Mucosa of descending colon (tissue), 3 donors: ENCODE data around the gene USP50. TPM values are rescaled to one million over a fixed set of nuclear protein-coding genes. Genes with fewer than 3 reads are reported as not detected.

Source experiments
- ATAC-seq: fragments of 200-7000 bp; cut with Tn5 transposase; one replicate; pipeline ENCODE4 v1.9.1; 2020; ENCODE audit warnings: mild to moderate bottlenecking, moderate library complexity
- DNase-seq, 3 donors: peaks; one replicate each; pipeline ENCODE4 v3.0.0-alpha.2; 2020
- H3K36me3 ChIP-seq: fragments of 200-600 bp; one replicate; pipeline ENCODE4 v1.8.0; 2021; ENCODE audit warnings: low read depth, mild to moderate bottlenecking
- H3K4me1 ChIP-seq: fragments of 200-600 bp; one replicate; pipeline ENCODE4 v1.8.0; 2021; ENCODE audit warnings: low read depth, mild to moderate bottlenecking
- H3K4me3 ChIP-seq: fragments of 200-600 bp; one replicate; pipeline ENCODE4 v1.8.0; 2021; ENCODE audit warnings: mild to moderate bottlenecking
- H3K9me3 ChIP-seq: fragments of 200-600 bp; one replicate; pipeline ENCODE4 v1.8.0; 2021; ENCODE audit warnings: mild to moderate bottlenecking
- CTCF ChIP-seq: fragments of 200-600 bp; IDR thresholded peaks from one replicate; pipeline ENCODE4 v1.8.0; 2022; ENCODE audit warnings: antibody characterized with exemption, mild to moderate bottlenecking
- intact Hi-C, 2 donors: fragments of 100-400 bp; cut with DNase I in 1 of 2; cut with micrococcal nuclease in 1 of 2; formaldehyde crosslinking; loops; one replicate each; pipeline versions ENCODE4 v1.11.0 to v1.11.1; 2022; cut with DNase I, micrococcal nuclease
- total RNA-seq, 3 donors: library from RNA; stranded (reverse); fragmentation: NEBNext Ultra II Directional in 2 of 3; extraction: Animal tissue kit (Norgen Biotek cat#: 25700) in 2 of 3; gene quantifications; one replicate each; pipeline versions ENCODE4 v1.2.1 to v1.2.4, GENCODE V29; 2021 to 2023
- donor health status: DM: no; HTN: no; CAD: no; lungs with moderate emphysema.
- donor health status: DM: no; HTN: no; CAD: no.
- donor health status: DM: no; HTN: yes; CAD: no.

Gene USP50
- total RNA-seq, 3 donors from 2014 or later: 0.38 to 0.55 TPM; not detected in 1

- no peaks in the 10 kb centered on the region for H3K9me3 ChIP-seq
- DNase-seq: no peak
- no peak overlapping the region for H3K4me3 ChIP-seq
- no peaks in the 10 kb centered on the region for H3K36me3 ChIP-seq
- H3K4me1 ChIP-seq: no peaks in the 10 kb centered on the region
- intact Hi-C loops: no loop called here
- no peak for TF ChIP-seq CTCF
- no peak for ATAC-seq
Observed at GRCh38 chr15:50563756-50564155, 17.3 kb upstream of the USP50 start.

- DNase-seq (no peak), ATAC-seq (no peak)
- no peak for TF ChIP-seq CTCF
- Histone ChIP-seq H3K4me3 (no peak overlapping the region), H3K9me3 (no peaks in the 10 kb centered on the region), H3K36me3 (no peaks in the 10 kb centered on the region), H3K4me1 (no peaks in the 10 kb centered on the region)
- intact Hi-C loops: no loop called here
Observed at GRCh38 chr15:50562735-50563640, 16.5 kb upstream of the USP50 start.

GRCh38 chr15:50558012-50558411 is 11.5 kb upstream of the USP50 start:
- TF ChIP-seq CTCF: no peak
- DNase-seq (no peak), ATAC-seq (no peak)
- Histone ChIP-seq H3K4me3 (no peak overlapping the region), H3K36me3 (no peaks in the 10 kb centered on the region), H3K9me3 (no peaks in the 10 kb centered on the region), H3K4me1 (no peaks in the 10 kb centered on the region)
- intact Hi-C loops: no loop called here

GRCh38 chr15:50556642-50557371 is 10.3 kb upstream of the USP50 start:
- no peak for TF ChIP-seq CTCF
- no peak for ATAC-seq
- no peak overlapping the region for H3K4me3 ChIP-seq

GRCh38 chr15:50552238-50552637 is 5.8 kb upstream of the USP50 start:
- Histone ChIP-seq H3K4me3 (no peak overlapping the region), H3K36me3 (no peaks in the 10 kb centered on the region), H3K9me3 (no peaks in the 10 kb centered on the region), H3K4me1 (no peaks in the 10 kb centered on the region)
- ATAC-seq (no peak), DNase-seq (no peak)
- intact Hi-C loops: no loop called here
- TF ChIP-seq CTCF: no peak

More at GRCh38 chr15:50556642-50557371, 10.3 kb upstream of the USP50 start:
- Histone ChIP-seq H3K4me1 (no peaks in the 10 kb centered on the region), H3K9me3 (no peaks in the 10 kb centered on the region), H3K36me3 (no peaks in the 10 kb centered on the region)
- intact Hi-C loops: no loop called here
- no peak for DNase-seq
